SK-N-SH treated with all-trans-retinoic acid at 6 μM for 48 hours (cell line): Measurements from ENCODE around the gene APIP.

Experiments used
- ATAC-seq: fragments of 200-7000 bp; cut with Tn5 transposase; 3 replicates; pipeline ENCODE4 v1.9.1; 2020; ENCODE audit warnings: mild to moderate bottlenecking, moderate library complexity
- ARNTL ChIP-seq: fragments of 450-650 bp; formaldehyde crosslinking; IDR thresholded peaks from 2 replicates; pipeline ENCODE4 v1.5.0; 2020; ENCODE audit warnings: low read depth, mild to moderate bottlenecking, moderate library complexity, borderline replicate concordance
- BACH2 ChIP-seq: fragments of 250-450 bp; sonication (Bioruptor Pico); IDR thresholded peaks from 2 replicates; pipeline ENCODE4 v1.9.0; 2021; ENCODE audit warnings: mild to moderate bottlenecking, borderline replicate concordance
- CSDC2 ChIP-seq: fragments of 250-450 bp; sonication (Bioruptor Pico); IDR thresholded peaks from 2 replicates; pipeline ENCODE4 v1.5.0; 2020; ENCODE audit warnings: mild to moderate bottlenecking, moderate library complexity
- CSRNP3 ChIP-seq: fragments of 250-450 bp; sonication (Bioruptor Pico); IDR thresholded peaks from 2 replicates; pipeline ENCODE4 v1.5.1; 2021; ENCODE audit warnings: mild to moderate bottlenecking, moderate library complexity
- ESRRG ChIP-seq: fragments of 250-450 bp; sonication (Bioruptor Pico); IDR thresholded peaks from 2 replicates; pipeline ENCODE4 v1.6.1; 2021; ENCODE audit warnings: mild to moderate bottlenecking
- ISL1 ChIP-seq: fragments of 250-450 bp; sonication (Bioruptor Pico); IDR thresholded peaks from 2 replicates; pipeline ENCODE4 v2.1.2; 2022; ENCODE audit warnings: mild to moderate bottlenecking, moderate library complexity
- OSR1 ChIP-seq: fragments of 250-450 bp; sonication (Bioruptor Pico); IDR thresholded peaks from 2 replicates; pipeline ENCODE4 v1.8.0; 2022; ENCODE audit warnings: moderate library complexity, mild to moderate bottlenecking, inconsistent platforms
- RARB ChIP-seq: fragments of 250-450 bp; sonication (Bioruptor Pico); IDR thresholded peaks from 2 replicates; pipeline ENCODE4 v1.8.0; 2021; ENCODE audit warnings: mild to moderate bottlenecking, moderate library complexity
- SNAI2 ChIP-seq: fragments of 250-450 bp; sonication (Bioruptor Pico); IDR thresholded peaks from 2 replicates; pipeline ENCODE4 v1.5.0; 2020; ENCODE audit warnings: mild to moderate bottlenecking, moderate library complexity
- ZC3H10 ChIP-seq: fragments of 250-450 bp; sonication (Bioruptor Pico); IDR thresholded peaks from 2 replicates; pipeline ENCODE4 v1.5.1; 2021; ENCODE audit warnings: mild to moderate bottlenecking, moderate library complexity
- ZNF565 ChIP-seq: fragments of 450-650 bp; formaldehyde crosslinking; conservative IDR thresholded peaks from 2 replicates; pipeline ENCODE4 v1.5.0; 2020; ENCODE audit warnings: low read depth, mild to moderate bottlenecking, moderate library complexity
- ZNF70 ChIP-seq: fragments of 450-650 bp; formaldehyde crosslinking; IDR thresholded peaks from 2 replicates; pipeline ENCODE4 v1.5.0; 2020; ENCODE audit warnings: mild to moderate bottlenecking, moderate library complexity
- TF ChIP-seq, protein P1 (sequence below): fragments of 250-450 bp; sonication (Bioruptor Pico); IDR thresholded peaks from 2 replicates; pipeline ENCODE4 v1.8.0; 2020; ENCODE audit warnings: mild to moderate bottlenecking, moderate library complexity, borderline replicate concordance
- TF ChIP-seq, protein P2 (sequence below): fragments of 250-450 bp; sonication (Bioruptor Pico); IDR thresholded peaks from 2 replicates; pipeline ENCODE4 v1.8.0; 2021; ENCODE audit warnings: low read depth, mild to moderate bottlenecking, moderate library complexity, borderline replicate concordance
- TF ChIP-seq, protein P3 (sequence below): fragments of 250-450 bp; sonication (Bioruptor Pico); IDR thresholded peaks from 2 replicates; pipeline ENCODE4 v1.5.0; 2020; ENCODE audit warnings: mild to moderate bottlenecking, moderate library complexity

Gene APIP

GRCh38 chr11:34855021-34855753, 61.0 kb downstream of the APIP start:
- TF ChIP-seq, protein P1, sequence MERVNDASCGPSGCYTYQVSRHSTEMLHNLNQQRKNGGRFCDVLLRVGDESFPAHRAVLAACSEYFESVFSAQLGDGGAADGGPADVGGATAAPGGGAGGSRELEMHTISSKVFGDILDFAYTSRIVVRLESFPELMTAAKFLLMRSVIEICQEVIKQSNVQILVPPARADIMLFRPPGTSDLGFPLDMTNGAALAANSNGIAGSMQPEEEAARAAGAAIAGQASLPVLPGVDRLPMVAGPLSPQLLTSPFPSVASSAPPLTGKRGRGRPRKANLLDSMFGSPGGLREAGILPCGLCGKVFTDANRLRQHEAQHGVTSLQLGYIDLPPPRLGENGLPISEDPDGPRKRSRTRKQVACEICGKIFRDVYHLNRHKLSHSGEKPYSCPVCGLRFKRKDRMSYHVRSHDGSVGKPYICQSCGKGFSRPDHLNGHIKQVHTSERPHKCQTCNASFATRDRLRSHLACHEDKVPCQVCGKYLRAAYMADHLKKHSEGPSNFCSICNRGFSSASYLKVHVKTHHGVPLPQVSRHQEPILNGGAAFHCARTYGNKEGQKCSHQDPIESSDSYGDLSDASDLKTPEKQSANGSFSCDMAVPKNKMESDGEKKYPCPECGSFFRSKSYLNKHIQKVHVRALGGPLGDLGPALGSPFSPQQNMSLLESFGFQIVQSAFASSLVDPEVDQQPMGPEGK (CRISPR knock-in tag): no peak
- TF ChIP-seq ESRRG (CRISPR knock-in tag) (no peak), BACH2 (CRISPR knock-in tag) (no peak), CSDC2 (no peak), CSRNP3 (no peak), ARNTL (CRISPR knock-in tag) (no peak), ZNF565 (no peak), RARB (no peak), ZC3H10 (CRISPR knock-in tag) (no peak)
- TF ChIP-seq, protein P2, sequence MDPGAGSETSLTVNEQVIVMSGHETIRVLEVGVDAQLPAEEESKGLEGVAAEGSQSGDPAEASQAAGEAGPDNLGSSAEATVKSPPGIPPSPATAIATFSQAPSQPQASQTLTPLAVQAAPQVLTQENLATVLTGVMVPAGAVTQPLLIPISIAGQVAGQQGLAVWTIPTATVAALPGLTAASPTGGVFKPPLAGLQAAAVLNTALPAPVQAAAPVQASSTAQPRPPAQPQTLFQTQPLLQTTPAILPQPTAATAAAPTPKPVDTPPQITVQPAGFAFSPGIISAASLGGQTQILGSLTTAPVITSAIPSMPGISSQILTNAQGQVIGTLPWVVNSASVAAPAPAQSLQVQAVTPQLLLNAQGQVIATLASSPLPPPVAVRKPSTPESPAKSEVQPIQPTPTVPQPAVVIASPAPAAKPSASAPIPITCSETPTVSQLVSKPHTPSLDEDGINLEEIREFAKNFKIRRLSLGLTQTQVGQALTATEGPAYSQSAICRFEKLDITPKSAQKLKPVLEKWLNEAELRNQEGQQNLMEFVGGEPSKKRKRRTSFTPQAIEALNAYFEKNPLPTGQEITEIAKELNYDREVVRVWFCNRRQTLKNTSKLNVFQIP (CRISPR knock-in tag): no peak
- TF ChIP-seq, all 23 proteins: peak for 0
- no peak for ATAC-seq

DNA sequence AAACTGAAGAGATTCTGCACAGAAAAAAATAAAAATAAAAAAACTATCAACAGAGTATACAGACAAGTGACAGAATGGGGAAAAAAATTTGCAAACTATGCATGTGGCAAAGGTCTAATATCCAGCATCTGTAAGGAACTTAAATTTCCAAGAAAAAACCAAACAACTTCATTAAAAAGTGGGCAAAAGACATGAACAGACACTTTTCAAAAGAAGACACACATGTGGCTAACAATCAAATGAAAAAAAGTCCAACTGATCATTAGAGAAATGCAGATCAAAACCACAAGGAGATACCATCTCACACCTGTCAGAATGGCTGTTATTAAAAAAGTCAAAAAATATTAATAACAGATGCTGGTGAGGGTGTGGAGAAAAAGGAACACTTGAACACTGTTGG, 64.3 kb downstream of the APIP start:
- TF ChIP-seq ESRRG (CRISPR knock-in tag): no peak
- no peak for TF ChIP-seq CSDC2
- TF ChIP-seq ZNF565: no peak
- TF ChIP-seq SNAI2: no peak
- no peak for TF ChIP-seq BACH2 (CRISPR knock-in tag)
- TF ChIP-seq CSRNP3: no peak
- TF ChIP-seq, protein P2 (CRISPR knock-in tag): no peak
- no peak for ATAC-seq

- no peak for TF ChIP-seq CSRNP3
- TF ChIP-seq ZNF70 (CRISPR knock-in tag): no peak
- TF ChIP-seq BACH2 (CRISPR knock-in tag): no peak
- TF ChIP-seq ESRRG (CRISPR knock-in tag): no peak
- TF ChIP-seq OSR1 (CRISPR knock-in tag): no peak
- TF ChIP-seq, protein P3, sequence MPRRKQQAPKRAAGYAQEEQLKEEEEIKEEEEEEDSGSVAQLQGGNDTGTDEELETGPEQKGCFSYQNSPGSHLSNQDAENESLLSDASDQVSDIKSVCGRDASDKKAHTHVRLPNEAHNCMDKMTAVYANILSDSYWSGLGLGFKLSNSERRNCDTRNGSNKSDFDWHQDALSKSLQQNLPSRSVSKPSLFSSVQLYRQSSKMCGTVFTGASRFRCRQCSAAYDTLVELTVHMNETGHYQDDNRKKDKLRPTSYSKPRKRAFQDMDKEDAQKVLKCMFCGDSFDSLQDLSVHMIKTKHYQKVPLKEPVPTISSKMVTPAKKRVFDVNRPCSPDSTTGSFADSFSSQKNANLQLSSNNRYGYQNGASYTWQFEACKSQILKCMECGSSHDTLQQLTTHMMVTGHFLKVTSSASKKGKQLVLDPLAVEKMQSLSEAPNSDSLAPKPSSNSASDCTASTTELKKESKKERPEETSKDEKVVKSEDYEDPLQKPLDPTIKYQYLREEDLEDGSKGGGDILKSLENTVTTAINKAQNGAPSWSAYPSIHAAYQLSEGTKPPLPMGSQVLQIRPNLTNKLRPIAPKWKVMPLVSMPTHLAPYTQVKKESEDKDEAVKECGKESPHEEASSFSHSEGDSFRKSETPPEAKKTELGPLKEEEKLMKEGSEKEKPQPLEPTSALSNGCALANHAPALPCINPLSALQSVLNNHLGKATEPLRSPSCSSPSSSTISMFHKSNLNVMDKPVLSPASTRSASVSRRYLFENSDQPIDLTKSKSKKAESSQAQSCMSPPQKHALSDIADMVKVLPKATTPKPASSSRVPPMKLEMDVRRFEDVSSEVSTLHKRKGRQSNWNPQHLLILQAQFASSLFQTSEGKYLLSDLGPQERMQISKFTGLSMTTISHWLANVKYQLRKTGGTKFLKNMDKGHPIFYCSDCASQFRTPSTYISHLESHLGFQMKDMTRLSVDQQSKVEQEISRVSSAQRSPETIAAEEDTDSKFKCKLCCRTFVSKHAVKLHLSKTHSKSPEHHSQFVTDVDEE (CRISPR knock-in tag): no peak
- TF ChIP-seq, protein P2 (CRISPR knock-in tag): no peak
- no peak for TF ChIP-seq ISL1 (CRISPR knock-in tag)
These were observed 65.8 kb downstream of the APIP start for GRCh38 chr11:34850334-34850733.

More at GRCh38 chr11:34850334-34850733, 65.8 kb downstream of the APIP start:
- ATAC-seq: no peak
